K562 (cell line): ENCODE measurements around the gene TLX2. TPM values are rescaled to one million over a fixed set of nuclear protein-coding genes. Genes with fewer than 3 reads are reported as not detected.

Experiments used
- ATF7 ChIP-seq: fragments of 450-650 bp; IDR thresholded peaks from 2 replicates; pipeline ENCODE4 v1.7.1; 2014; ENCODE audit warnings: mild to moderate bottlenecking, moderate library complexity
- CREB1 ChIP-seq, 2 experiments: sonication (generic) in 1 of 2; formaldehyde crosslinking in 1 of 2; IDR thresholded peaks; 2 replicates each; pipeline versions ENCODE4 v1.6.1 to v1.8.0; 2012 to 2022; ENCODE audit warnings: inconsistent platforms in 1 of 2, mild to moderate bottlenecking in 1 of 2, missing genetic modification reagents in 1 of 2, moderate library complexity in 1 of 2
- FIP1L1 ChIP-seq: fragments of 200-400 bp; formaldehyde crosslinking; IDR thresholded peaks from 2 replicates; pipeline ENCODE4 v1.6.1; 2018; ENCODE audit warnings: mild to moderate bottlenecking, low read depth, low read length; ENCODE audit not compliant: poor library complexity, severe bottlenecking
- FOS ChIP-seq: IDR thresholded peaks from 3 replicates; pipeline ENCODE4 v1.6.1; 2011; ENCODE audit not compliant: insufficient read length; ENCODE audit errors: extremely low read depth
- HNRNPLL ChIP-seq: fragments of 200-400 bp; formaldehyde crosslinking; IDR thresholded peaks from 2 replicates; pipeline ENCODE4 v1.6.1; 2017; ENCODE audit warnings: low read length, low read depth, mild to moderate bottlenecking; ENCODE audit not compliant: poor library complexity, severe bottlenecking
- KLF1 ChIP-seq: fragments of 450-650 bp; IDR thresholded peaks from 2 replicates; pipeline ENCODE4 v1.6.1; 2016; ENCODE audit warnings: missing genetic modification characterization, missing compliant biosample characterization
- PRPF4 ChIP-seq: fragments of 200-400 bp; formaldehyde crosslinking; IDR thresholded peaks from one replicate; pipeline ENCODE4 v1.6.1; 2017; ENCODE audit warnings: low read length, low read depth, mild to moderate bottlenecking; ENCODE audit not compliant: insufficient read depth, poor library complexity, severe bottlenecking
- SRSF7 ChIP-seq: fragments of 200-400 bp; formaldehyde crosslinking; optimal IDR thresholded peaks from 2 replicates; pipeline ENCODE3; 2017; ENCODE audit warnings: mild to moderate bottlenecking, low read depth, low read length
- ZNF507 ChIP-seq: conservative IDR thresholded peaks from 2 replicates; pipeline ENCODE4 v1.6.1; 2017; ENCODE audit warnings: missing genetic modification characterization, missing compliant biosample characterization
- ZNF609 ChIP-seq: sonication (generic); formaldehyde crosslinking; IDR thresholded peaks from 2 replicates; pipeline ENCODE4 v1.8.1; 2023; ENCODE audit warnings: missing genetic modification reagents, mild to moderate bottlenecking, borderline replicate concordance
- ZSCAN29 ChIP-seq: fragments of 450-650 bp; IDR thresholded peaks from 2 replicates; pipeline ENCODE4 v1.6.1; 2017
- polyA plus RNA-seq, 8 experiments: library from polyadenylated mRNA; depleted of rRNA in 4 of 8; stranded (reverse) in 5 of 8; unstranded in 3 of 8; fragments of >200 nt; fragmentation: Nextera tagmentation in 2 of 8; fragmentation: Illumina TruSeq in 1 of 8; extraction: Ambion mirVana in 2 of 8; extraction: Trizol in 1 of 8; gene quantifications; 2 replicates each; pipeline versions ENCODE4 v1.2.1 to v1.2.3, GENCODE V29; 2011 to 2014; ENCODE audit warnings: inconsistent platforms in 1 of 8, missing spikeins in 1 of 8
- total RNA-seq, 7 experiments: library from RNA; depleted of rRNA in 6 of 7; stranded (reverse); fragments of >200 nt in 6 of 7; fragmentation: Illumina TruSeq in 2 of 7; extraction: Trizol in 2 of 7; gene quantifications; 2 replicates each; pipeline versions ENCODE4 v1.2.1 to v1.2.3, GENCODE V29; 2011 to 2021; ENCODE audit warnings: low replicate concordance in 1 of 7
- TF ChIP-seq, protein P1 (sequence below), 2 experiments: fragments of 450-650 bp in 1 of 2; sonication (generic) in 1 of 2; formaldehyde crosslinking in 1 of 2; IDR thresholded peaks; 2 replicates each; pipeline versions ENCODE4 v1.7.1 to v1.9.0; 2016 to 2022; ENCODE audit warnings: inconsistent platforms in 1 of 2, mild to moderate bottlenecking in 1 of 2, missing genetic modification reagents in 1 of 2

TLX2 gene
- total and polyA plus RNA-seq, 9 of the 15 experiments (the other 6 are each of a cell fraction or from before 2014, with no cell fraction given): not detected

DNA sequence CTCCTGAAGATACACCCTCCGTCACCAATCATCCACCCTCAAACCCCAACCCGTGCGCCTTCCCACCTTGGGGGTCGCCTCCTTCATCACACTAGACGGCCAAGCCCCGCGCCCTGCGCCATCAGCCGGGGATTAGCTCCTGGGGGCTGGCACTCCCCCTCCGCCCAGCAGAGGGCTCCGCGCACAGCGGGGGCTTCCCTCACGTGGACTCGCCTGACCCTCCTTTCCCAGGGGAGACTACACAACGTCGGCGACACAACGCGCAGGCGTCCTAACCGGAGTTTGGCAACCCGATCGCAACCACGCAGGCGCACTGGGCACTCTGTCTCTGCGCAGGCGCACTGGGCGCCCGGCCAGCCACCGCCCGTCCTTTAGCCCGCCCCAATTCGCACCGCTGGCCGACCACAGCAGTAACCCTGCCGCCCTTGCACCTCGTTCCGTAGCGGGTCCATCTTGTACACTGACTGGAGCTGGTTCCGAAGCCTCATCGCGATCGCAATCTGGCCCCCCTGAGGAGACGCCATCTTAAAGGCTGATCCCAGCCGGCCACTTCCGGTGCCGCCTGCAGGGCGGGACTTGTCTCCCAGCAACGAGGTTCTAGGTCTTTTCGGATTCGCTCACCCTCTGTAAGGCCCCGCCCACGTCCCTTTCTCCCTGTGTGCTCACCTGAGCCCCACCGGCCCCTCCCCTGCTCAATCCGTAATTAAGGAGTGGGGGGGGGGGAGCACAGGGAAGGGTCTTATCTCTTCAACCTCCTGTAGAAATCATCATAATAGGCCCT is 6.9 kb upstream of the TLX2 start, which contains the start of gene PCGF1 (continued):
- TF ChIP-seq ZNF609 (CRISPR knock-in tag) (0 out of 2 replicates have a peak, but pooled peaks have one; percentile 27), FIP1L1 (no peak), PRPF4 (no peak), FOS (no peak), ZNF507 (tag) (no peak), ZSCAN29 (no peak), ATF7 (peak; percentile 82; the same call in 1 of the 2 replicates), CREB1 (IDR thresholded peaks at IDR 0.05) (no peak; the same call in 1 of the 2 replicates), CREB1 (CRISPR knock-in tag; IDR thresholded peaks at IDR 0.05) (peak; percentile 71), HNRNPLL (no peak), KLF1 (peak; percentile 83), SRSF7 (no peak)
- TF ChIP-seq, protein P1, sequence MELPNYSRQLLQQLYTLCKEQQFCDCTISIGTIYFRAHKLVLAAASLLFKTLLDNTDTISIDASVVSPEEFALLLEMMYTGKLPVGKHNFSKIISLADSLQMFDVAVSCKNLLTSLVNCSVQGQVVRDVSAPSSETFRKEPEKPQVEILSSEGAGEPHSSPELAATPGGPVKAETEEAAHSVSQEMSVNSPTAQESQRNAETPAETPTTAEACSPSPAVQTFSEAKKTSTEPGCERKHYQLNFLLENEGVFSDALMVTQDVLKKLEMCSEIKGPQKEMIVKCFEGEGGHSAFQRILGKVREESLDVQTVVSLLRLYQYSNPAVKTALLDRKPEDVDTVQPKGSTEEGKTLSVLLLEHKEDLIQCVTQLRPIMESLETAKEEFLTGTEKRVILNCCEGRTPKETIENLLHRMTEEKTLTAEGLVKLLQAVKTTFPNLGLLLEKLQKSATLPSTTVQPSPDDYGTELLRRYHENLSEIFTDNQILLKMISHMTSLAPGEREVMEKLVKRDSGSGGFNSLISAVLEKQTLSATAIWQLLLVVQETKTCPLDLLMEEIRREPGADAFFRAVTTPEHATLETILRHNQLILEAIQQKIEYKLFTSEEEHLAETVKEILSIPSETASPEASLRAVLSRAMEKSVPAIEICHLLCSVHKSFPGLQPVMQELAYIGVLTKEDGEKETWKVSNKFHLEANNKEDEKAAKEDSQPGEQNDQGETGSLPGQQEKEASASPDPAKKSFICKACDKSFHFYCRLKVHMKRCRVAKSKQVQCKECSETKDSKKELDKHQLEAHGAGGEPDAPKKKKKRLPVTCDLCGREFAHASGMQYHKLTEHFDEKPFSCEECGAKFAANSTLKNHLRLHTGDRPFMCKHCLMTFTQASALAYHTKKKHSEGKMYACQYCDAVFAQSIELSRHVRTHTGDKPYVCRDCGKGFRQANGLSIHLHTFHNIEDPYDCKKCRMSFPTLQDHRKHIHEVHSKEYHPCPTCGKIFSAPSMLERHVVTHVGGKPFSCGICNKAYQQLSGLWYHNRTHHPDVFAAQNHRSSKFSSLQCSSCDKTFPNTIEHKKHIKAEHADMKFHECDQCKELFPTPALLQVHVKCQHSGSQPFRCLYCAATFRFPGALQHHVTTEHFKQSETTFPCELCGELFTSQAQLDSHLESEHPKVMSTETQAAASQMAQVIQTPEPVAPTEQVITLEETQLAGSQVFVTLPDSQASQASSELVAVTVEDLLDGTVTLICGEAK (IDR thresholded peaks at IDR 0.05): peak; percentile 90
- TF ChIP-seq, protein P1 (CRISPR knock-in tag; IDR thresholded peaks at IDR 0.05): no peak
